ENCODE results near the gene SGMS1.

DNA sequence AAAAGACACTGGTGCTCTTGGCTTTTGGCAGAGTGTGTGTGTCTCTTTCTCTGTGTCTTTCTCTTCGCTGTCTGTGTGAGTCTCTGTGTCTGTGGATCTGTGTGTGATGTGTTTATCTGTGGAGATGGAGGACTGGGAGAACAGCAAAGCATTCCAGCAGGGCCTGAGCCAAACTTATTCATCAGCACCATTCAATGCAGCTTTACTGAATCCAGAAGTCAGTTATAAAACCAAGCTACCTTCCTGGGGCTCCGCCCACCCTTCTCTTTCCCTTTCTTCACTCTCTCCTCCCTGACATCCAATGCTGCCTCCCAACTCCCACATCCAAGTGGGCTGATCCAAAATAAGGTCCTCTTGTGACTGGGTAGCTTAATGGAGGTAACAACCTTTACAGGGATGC is 3.9 kb downstream of the SGMS1 start:
- TF ChIP-seq, protein P1, sequence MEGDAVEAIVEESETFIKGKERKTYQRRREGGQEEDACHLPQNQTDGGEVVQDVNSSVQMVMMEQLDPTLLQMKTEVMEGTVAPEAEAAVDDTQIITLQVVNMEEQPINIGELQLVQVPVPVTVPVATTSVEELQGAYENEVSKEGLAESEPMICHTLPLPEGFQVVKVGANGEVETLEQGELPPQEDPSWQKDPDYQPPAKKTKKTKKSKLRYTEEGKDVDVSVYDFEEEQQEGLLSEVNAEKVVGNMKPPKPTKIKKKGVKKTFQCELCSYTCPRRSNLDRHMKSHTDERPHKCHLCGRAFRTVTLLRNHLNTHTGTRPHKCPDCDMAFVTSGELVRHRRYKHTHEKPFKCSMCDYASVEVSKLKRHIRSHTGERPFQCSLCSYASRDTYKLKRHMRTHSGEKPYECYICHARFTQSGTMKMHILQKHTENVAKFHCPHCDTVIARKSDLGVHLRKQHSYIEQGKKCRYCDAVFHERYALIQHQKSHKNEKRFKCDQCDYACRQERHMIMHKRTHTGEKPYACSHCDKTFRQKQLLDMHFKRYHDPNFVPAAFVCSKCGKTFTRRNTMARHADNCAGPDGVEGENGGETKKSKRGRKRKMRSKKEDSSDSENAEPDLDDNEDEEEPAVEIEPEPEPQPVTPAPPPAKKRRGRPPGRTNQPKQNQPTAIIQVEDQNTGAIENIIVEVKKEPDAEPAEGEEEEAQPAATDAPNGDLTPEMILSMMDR (IDR thresholded peaks at IDR 0.05 in 8 of 11, conservative IDR thresholded peaks at IDR 0.05 in 3 of 11), result no peak
- no peak for TF ChIP-seq POLR2A (IDR thresholded peaks at IDR 0.05)
